HG03097 (cell line): ENCODE measurements around the gene SYT15.
"Not testable (repeated sequence)": the region's sequence is repeated elsewhere in the genome, so short reads cannot be mapped to it uniquely, and the experiment has no call there.

Source experiments
- ATAC-seq: cut with Tn5 transposase; IDR thresholded peaks from one replicate; pipeline ENCODE4 v1.9.1; 2021; ENCODE audit not compliant: unreplicated experiment, low FRiP score

Gene SYT15

GRCh38 chr10:46585246-46585645, 6.3 kb downstream of the SYT15 start:
- not testable (repeated sequence) for ATAC-seq

GRCh38 chr10:46587546-46587945, 8.6 kb downstream of the SYT15 start:
- not testable (repeated sequence) for ATAC-seq

- not testable (repeated sequence) for ATAC-seq
Measured at GRCh38 chr10:46588221-46588620, 9.3 kb downstream of the SYT15 start.

GRCh38 chr10:46589589-46589988, 10.7 kb downstream of the SYT15 start:
- ATAC-seq: not testable (repeated sequence)

GRCh38 chr10:46591053-46591452, 12.1 kb downstream of the SYT15 start:
- ATAC-seq: not testable (repeated sequence)

- ATAC-seq: not testable (repeated sequence)
Measured at GRCh38 chr10:46593307-46593706, 14.4 kb downstream of the SYT15 start.

- ATAC-seq: not testable (repeated sequence)
Measured at GRCh38 chr10:46594453-46595063, 15.6 kb downstream of the SYT15 start.

GRCh38 chr10:46596570-46596969, 17.6 kb downstream of the SYT15 start:
- ATAC-seq: not testable (repeated sequence)

GRCh38 chr10:46597616-46598246, 18.8 kb downstream of the SYT15 start:
- ATAC-seq: peak; percentile 86

- ATAC-seq: peak; percentile 62
Measured at GRCh38 chr10:46600516-46600915, 21.6 kb downstream of the SYT15 start.

GRCh38 chr10:46615540-46615939, 36.6 kb downstream of the SYT15 start:
- not testable (repeated sequence) for ATAC-seq

GRCh38 chr10:46616227-46616626, 37.3 kb downstream of the SYT15 start:
- ATAC-seq: not testable (repeated sequence)

- not testable (repeated sequence) for ATAC-seq
Measured at GRCh38 chr10:46617134-46617533, 38.2 kb downstream of the SYT15 start.

GRCh38 chr10:46617913-46618312, 39.0 kb downstream of the SYT15 start:
- not testable (repeated sequence) for ATAC-seq

- ATAC-seq: not testable (repeated sequence)
Measured at GRCh38 chr10:46623899-46624654, 45.1 kb downstream of the SYT15 start.

GRCh38 chr10:46629805-46630204, 50.9 kb downstream of the SYT15 start:
- not testable (repeated sequence) for ATAC-seq

- not testable (repeated sequence) for ATAC-seq
Measured at GRCh38 chr10:46630816-46631215, 51.9 kb downstream of the SYT15 start.

- not testable (repeated sequence) for ATAC-seq
Measured at GRCh38 chr10:46631683-46632082, 52.8 kb downstream of the SYT15 start.

GRCh38 chr10:46634698-46635097, 55.8 kb downstream of the SYT15 start:
- ATAC-seq: not testable (repeated sequence)

GRCh38 chr10:46635364-46635959, 56.5 kb downstream of the SYT15 start:
- ATAC-seq: peak; percentile 79

- not testable (repeated sequence) for ATAC-seq
Measured at GRCh38 chr10:46640005-46640404, 61.1 kb downstream of the SYT15 start.
